Measurements from ENCODE around the gene DLG2.
A peak's percentile ranks its signal among the peaks of the same experiment; 100 is the strongest.
"Not testable (repeated sequence)": the region's sequence is repeated elsewhere in the genome, so short reads cannot be mapped to it uniquely, and the experiment has no call there.

Gene DLG2

DNA sequence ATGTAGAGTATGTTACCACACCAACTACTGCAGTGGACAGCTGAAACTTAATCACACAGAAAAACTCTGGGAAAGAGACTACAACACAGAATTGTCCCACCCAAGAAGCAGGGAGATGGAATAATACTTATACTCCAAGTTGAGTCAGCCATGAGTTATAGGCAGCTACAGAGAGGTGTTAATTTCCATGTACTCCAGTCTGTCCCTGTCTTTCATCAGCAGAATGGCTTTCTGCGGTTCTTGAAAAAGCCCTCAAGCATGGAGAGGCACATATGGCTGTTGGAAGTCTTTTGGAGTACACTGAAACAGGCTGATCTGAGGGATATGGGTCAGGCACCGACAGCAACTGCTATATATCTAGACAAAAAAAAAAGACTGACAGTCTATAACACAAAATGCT is 219.5 kb downstream of the DLG2 start:
- no peak overlapping the region for H3K4me3 ChIP-seq (ENCODE audit: low read length)
- DNase-seq (ENCODE audit: low read depth), result no peak
- TF ChIP-seq, protein P1, sequence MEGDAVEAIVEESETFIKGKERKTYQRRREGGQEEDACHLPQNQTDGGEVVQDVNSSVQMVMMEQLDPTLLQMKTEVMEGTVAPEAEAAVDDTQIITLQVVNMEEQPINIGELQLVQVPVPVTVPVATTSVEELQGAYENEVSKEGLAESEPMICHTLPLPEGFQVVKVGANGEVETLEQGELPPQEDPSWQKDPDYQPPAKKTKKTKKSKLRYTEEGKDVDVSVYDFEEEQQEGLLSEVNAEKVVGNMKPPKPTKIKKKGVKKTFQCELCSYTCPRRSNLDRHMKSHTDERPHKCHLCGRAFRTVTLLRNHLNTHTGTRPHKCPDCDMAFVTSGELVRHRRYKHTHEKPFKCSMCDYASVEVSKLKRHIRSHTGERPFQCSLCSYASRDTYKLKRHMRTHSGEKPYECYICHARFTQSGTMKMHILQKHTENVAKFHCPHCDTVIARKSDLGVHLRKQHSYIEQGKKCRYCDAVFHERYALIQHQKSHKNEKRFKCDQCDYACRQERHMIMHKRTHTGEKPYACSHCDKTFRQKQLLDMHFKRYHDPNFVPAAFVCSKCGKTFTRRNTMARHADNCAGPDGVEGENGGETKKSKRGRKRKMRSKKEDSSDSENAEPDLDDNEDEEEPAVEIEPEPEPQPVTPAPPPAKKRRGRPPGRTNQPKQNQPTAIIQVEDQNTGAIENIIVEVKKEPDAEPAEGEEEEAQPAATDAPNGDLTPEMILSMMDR (IDR thresholded peaks at IDR 0.05; ENCODE audit: insufficient read depth, low read depth, low read length, missing control alignments), result no peak

GRCh38 chr11:85406841-85407240 is 220.3 kb downstream of the DLG2 start:
- no peak overlapping the region for H3K4me3 ChIP-seq (ENCODE audit: low read length)
- TF ChIP-seq, protein P1 (IDR thresholded peaks at IDR 0.05; ENCODE audit: insufficient read depth, low read depth, low read length, missing control alignments), result no peak
- DNase-seq (ENCODE audit: low read depth), result no peak

GRCh38 chr11:85406316-85406715 is 220.8 kb downstream of the DLG2 start:
- DNase-seq (ENCODE audit: low read depth), result no peak
- H3K4me3 ChIP-seq (ENCODE audit: low read length), result no peak overlapping the region
- TF ChIP-seq, protein P1 (IDR thresholded peaks at IDR 0.05; ENCODE audit: insufficient read depth, low read depth, low read length, missing control alignments), result no peak

DNA sequence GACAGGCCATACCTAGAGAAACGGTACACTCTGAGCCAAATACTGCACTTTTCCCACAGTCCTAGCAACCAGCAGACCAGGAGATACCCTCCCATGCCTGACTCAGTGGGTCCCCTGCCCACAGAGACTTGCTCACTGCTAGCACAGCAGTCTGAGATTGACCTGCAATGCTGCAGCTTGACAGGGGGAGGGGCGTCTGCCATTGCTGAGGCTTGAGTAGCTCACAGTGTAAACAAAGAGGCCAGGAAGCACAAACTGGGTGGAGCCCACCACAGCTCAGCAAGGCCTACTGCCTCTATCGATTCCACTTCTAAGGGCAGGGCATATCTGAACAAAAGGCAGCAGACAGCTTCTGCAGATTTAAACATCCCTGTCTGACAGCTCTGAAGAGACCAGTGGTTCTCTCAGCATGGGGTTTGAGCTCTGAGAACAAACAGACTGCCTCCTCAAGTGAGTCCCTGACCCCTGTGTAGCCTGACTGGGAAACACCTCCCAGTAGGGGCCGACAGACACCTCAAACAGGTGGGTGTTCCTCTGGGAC is 231.6 kb downstream of the DLG2 start:
- not testable (repeated sequence) for H3K4me3 ChIP-seq (ENCODE audit: low read length); DNase-seq (ENCODE audit: low read depth)

GRCh38 chr11:85394283-85394682 is 232.9 kb downstream of the DLG2 start:
- TF ChIP-seq, protein P1 (IDR thresholded peaks at IDR 0.05; ENCODE audit: insufficient read depth, low read depth, low read length, missing control alignments), result no peak
- no peak overlapping the region for H3K4me3 ChIP-seq (ENCODE audit: low read length)
- no peak for DNase-seq (ENCODE audit: low read depth)

DNA sequence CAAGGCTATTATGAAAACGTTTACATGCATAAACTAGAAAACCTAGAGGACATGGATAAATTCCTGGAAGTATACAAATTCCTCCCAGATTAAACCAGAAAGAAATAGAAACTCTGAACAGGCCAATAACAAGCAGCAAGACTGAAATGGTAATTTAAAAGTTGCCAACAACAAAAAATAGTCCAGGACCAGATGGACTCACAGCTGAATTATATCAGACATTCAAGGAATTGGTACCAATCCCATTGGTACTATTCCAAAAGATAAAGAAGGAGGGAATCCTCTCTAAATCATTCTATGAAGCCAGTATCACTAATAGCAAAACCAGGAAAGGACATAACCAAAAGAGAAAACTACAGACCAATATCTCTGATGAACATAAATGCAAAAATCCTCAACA is 236.0 kb downstream of the DLG2 start:
- no peak overlapping the region for H3K4me3 ChIP-seq (ENCODE audit: low read length)
- TF ChIP-seq, protein P1 (IDR thresholded peaks at IDR 0.05; ENCODE audit: insufficient read depth, low read depth, low read length, missing control alignments), result no peak
- DNase-seq (ENCODE audit: low read depth), result no peak

- TF ChIP-seq, protein P1 (IDR thresholded peaks at IDR 0.05; ENCODE audit: insufficient read depth, low read depth, low read length, missing control alignments), result no peak
- H3K4me3 ChIP-seq (ENCODE audit: low read length), result no peak overlapping the region
- DNase-seq (ENCODE audit: low read depth), result peak; percentile 1
Observed at GRCh38 chr11:85385547-85385946, 241.6 kb downstream of the DLG2 start.

Data from epithelial cell of esophagus (primary cell).